ENCODE data around the gene UBAC2. TPM values are rescaled to one million over a fixed set of nuclear protein-coding genes. Genes with fewer than 3 reads are reported as not detected.

UBAC2 gene
- total RNA-seq, 3 donors from 2014 or later = 57.4 to 74.2 (median 67.5) TPM

DNA sequence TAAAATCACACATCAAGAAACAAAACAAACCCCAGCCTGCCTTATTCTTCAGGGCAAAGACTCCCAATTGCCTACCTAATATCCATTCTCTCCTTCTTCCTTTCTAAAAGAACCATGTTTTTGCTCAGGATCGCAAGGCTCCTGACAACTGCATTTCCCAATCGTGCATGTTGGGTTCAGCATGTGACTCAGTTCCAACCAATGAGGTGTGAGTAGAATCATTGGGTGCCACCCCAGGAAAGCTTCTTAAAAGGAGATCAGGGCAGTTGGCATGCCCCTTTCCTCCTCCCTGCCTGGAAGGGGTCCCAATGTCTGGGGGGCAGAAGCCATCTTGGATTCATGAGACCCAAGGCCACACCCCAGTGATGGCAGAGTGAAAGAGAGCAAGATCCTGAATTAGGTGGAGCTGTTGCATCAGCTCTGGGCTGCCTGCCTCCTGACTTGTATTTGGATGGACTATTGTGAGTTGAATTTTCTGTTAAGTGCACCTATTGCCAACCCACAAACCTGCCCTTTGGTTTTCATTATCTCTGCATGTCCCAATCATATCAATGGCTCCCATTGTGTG, 26.0 kb upstream of the UBAC2 start:
- H3K36me3 ChIP-seq (ENCODE audit: low read depth) = no peaks in the 10 kb centered on the region
- ATAC-seq (no peak), DNase-seq (no peak)
- H3K9me3 ChIP-seq = no peaks in the 10 kb centered on the region
- no peak overlapping the region for H3K4me3 ChIP-seq
- H3K4me1 ChIP-seq (ENCODE audit: low read depth) = no peaks in the 10 kb centered on the region
- intact Hi-C loops (cut with DNase I, micrococcal nuclease) = loop anchor here (5.0 kb wide), 2 partner anchors 93 to 263 kb away; no protein-coding TSS in a partner anchor
- TF ChIP-seq, protein P1, sequence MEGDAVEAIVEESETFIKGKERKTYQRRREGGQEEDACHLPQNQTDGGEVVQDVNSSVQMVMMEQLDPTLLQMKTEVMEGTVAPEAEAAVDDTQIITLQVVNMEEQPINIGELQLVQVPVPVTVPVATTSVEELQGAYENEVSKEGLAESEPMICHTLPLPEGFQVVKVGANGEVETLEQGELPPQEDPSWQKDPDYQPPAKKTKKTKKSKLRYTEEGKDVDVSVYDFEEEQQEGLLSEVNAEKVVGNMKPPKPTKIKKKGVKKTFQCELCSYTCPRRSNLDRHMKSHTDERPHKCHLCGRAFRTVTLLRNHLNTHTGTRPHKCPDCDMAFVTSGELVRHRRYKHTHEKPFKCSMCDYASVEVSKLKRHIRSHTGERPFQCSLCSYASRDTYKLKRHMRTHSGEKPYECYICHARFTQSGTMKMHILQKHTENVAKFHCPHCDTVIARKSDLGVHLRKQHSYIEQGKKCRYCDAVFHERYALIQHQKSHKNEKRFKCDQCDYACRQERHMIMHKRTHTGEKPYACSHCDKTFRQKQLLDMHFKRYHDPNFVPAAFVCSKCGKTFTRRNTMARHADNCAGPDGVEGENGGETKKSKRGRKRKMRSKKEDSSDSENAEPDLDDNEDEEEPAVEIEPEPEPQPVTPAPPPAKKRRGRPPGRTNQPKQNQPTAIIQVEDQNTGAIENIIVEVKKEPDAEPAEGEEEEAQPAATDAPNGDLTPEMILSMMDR (IDR thresholded peaks at IDR 0.05) = no peak

GRCh38 chr13:99176309-99177276, 24.1 kb upstream of the UBAC2 start:
- no peaks in the 10 kb centered on the region for H3K4me1 ChIP-seq (ENCODE audit: low read depth)
- intact Hi-C loops (cut with DNase I, micrococcal nuclease) = loop anchor here (2.0 to 5.0 kb wide), 3 partner anchors 88 to 261 kb away; no protein-coding TSS in a partner anchor
- ATAC-seq (peak; percentile 98), DNase-seq (peak; percentile 73 to 91 (median 78))
- no peaks in the 10 kb centered on the region for H3K36me3 ChIP-seq (ENCODE audit: low read depth)
- no peaks in the 10 kb centered on the region for H3K9me3 ChIP-seq
- H3K4me3 ChIP-seq = no peak overlapping the region
- TF ChIP-seq, protein P1 (IDR thresholded peaks at IDR 0.05) = peak; percentile 81

- H3K9me3 ChIP-seq = peaks cover 17% of the 10 kb centered on the region
- TF ChIP-seq, protein P1 (IDR thresholded peaks at IDR 0.05) = no peak
- no peak for DNase-seq
- H3K4me3 ChIP-seq = no peak overlapping the region
- no peaks in the 10 kb centered on the region for H3K4me1 ChIP-seq (ENCODE audit: low read depth)
- peak; percentile 8 for ATAC-seq
- intact Hi-C loops (cut with DNase I, micrococcal nuclease) = loop anchor here (5.0 kb wide), 2 partner anchors 89 to 259 kb away; no protein-coding TSS in a partner anchor
- no peaks in the 10 kb centered on the region for H3K36me3 ChIP-seq (ENCODE audit: low read depth)
Observed at GRCh38 chr13:99178636-99179035, 22.0 kb upstream of the UBAC2 start.

GRCh38 chr13:99179460-99179859, 21.2 kb upstream of the UBAC2 start:
- Histone ChIP-seq H3K9me3 (peaks cover 17% of the 10 kb centered on the region), H3K36me3 (ENCODE audit: low read depth) (no peaks in the 10 kb centered on the region), H3K4me3 (no peak overlapping the region), H3K4me1 (ENCODE audit: low read depth) (no peaks in the 10 kb centered on the region)
- ATAC-seq = no peak
- TF ChIP-seq, protein P1 (IDR thresholded peaks at IDR 0.05) = no peak
- no peak for DNase-seq
- intact Hi-C loops (cut with DNase I, micrococcal nuclease) = loop anchor here (5.0 kb wide), 2 partner anchors 88 to 258 kb away; no protein-coding TSS in a partner anchor

- DNase-seq (no peak), ATAC-seq (no peak)
- intact Hi-C loops (cut with DNase I, micrococcal nuclease) = no loop called here
- Histone ChIP-seq H3K4me1 (ENCODE audit: low read depth) (no peaks in the 10 kb centered on the region), H3K36me3 (ENCODE audit: low read depth) (no peaks in the 10 kb centered on the region), H3K9me3 (peaks cover 17% of the 10 kb centered on the region), H3K4me3 (no peak overlapping the region)
- TF ChIP-seq, protein P1 (IDR thresholded peaks at IDR 0.05) = no peak
Observed at GRCh38 chr13:99182439-99182838, 18.2 kb upstream of the UBAC2 start.
